NT2/D1 (cell line): ENCODE data around the gene RNF14.
"Not testable (repeated sequence)": the region's sequence is repeated elsewhere in the genome, so short reads cannot be mapped to it uniquely, and the experiment has no call there.

ENCODE experiments used
- DNase-seq: peaks from one replicate; pipeline ENCODE4 v3.0.0-alpha.2; 2011; ENCODE audit warnings: low read depth, low spot score
- H3K27me3 ChIP-seq: 2 replicates; pipeline ENCODE4 v1.6.0; 2011; ENCODE audit warnings: mild to moderate bottlenecking; ENCODE audit not compliant: insufficient read length, insufficient read depth
- H3K36me3 ChIP-seq: 2 replicates; pipeline ENCODE4 v1.6.1; 2011; ENCODE audit warnings: mild to moderate bottlenecking, low read length, mixed read lengths; ENCODE audit not compliant: insufficient read depth, insufficient read length
- H3K4me1 ChIP-seq: 2 replicates; pipeline ENCODE4 v1.5.1; 2011; ENCODE audit not compliant: insufficient read depth, insufficient read length
- H3K4me3 ChIP-seq: 2 replicates; pipeline ENCODE4 v1.5.1; 2011; ENCODE audit warnings: low read depth; ENCODE audit not compliant: insufficient read length
- H3K9ac ChIP-seq: 2 replicates; pipeline ENCODE4 v1.6.0; 2011; ENCODE audit warnings: low read depth; ENCODE audit not compliant: insufficient read length
- H3K9me3 ChIP-seq: 2 replicates; pipeline ENCODE4 v1.5.1; 2011; ENCODE audit warnings: mild to moderate bottlenecking, low read length; ENCODE audit not compliant: insufficient read depth
- SUZ12 ChIP-seq: IDR thresholded peaks from 2 replicates; pipeline ENCODE4 v1.6.1; 2011; ENCODE audit not compliant: insufficient read length, insufficient read depth; ENCODE audit errors: extremely low read depth
- YY1 ChIP-seq: IDR thresholded peaks from 2 replicates; pipeline ENCODE4 v1.6.1; 2011; ENCODE audit not compliant: insufficient read length, insufficient read depth
- ZNF274 ChIP-seq: IDR thresholded peaks from 2 replicates; pipeline ENCODE4 v1.6.1; 2011; ENCODE audit warnings: mild to moderate bottlenecking, low read depth, low read length

RNF14 gene

GRCh38 chr5:142020122-142020659, 51.3 kb downstream of the RNF14 start:
- no peaks in the 10 kb centered on the region; the same call in 1 of the 2 replicates for H3K9me3 ChIP-seq
- H3K4me3 ChIP-seq, result no peak overlapping the region
- H3K9ac ChIP-seq, result no peak overlapping the region
- TF ChIP-seq SUZ12, result no peak
- TF ChIP-seq ZNF274, result no peak
- no peak for TF ChIP-seq YY1
- no peaks in the 10 kb centered on the region for H3K27me3 ChIP-seq
- DNase-seq, result no peak
- no peaks in the 10 kb centered on the region for H3K4me1 ChIP-seq
- no peaks in the 10 kb centered on the region for H3K36me3 ChIP-seq

GRCh38 chr5:142023836-142024235, 54.9 kb downstream of the RNF14 start:
- H3K27me3 ChIP-seq, result no peaks in the 10 kb centered on the region
- no peak overlapping the region for H3K4me3 ChIP-seq
- H3K9me3 ChIP-seq, result no peaks in the 10 kb centered on the region; the same call in 1 of the 2 replicates
- H3K36me3 ChIP-seq, result no peaks in the 10 kb centered on the region
- no peak for TF ChIP-seq SUZ12
- TF ChIP-seq YY1, result no peak
- TF ChIP-seq ZNF274, result no peak
- DNase-seq, result no peak
- no peak overlapping the region for H3K9ac ChIP-seq
- no peaks in the 10 kb centered on the region for H3K4me1 ChIP-seq

GRCh38 chr5:142024771-142025304, 55.9 kb downstream of the RNF14 start:
- H3K4me3 ChIP-seq, result peak overlapping the region; percentile 24
- no peaks in the 10 kb centered on the region for H3K36me3 ChIP-seq
- TF ChIP-seq SUZ12, result no peak
- TF ChIP-seq YY1, result no peak
- no peak for TF ChIP-seq ZNF274
- H3K4me1 ChIP-seq, result no peaks in the 10 kb centered on the region
- no peaks in the 10 kb centered on the region; the same call in 1 of the 2 replicates for H3K9me3 ChIP-seq
- peak overlapping the region; percentile 61 for H3K9ac ChIP-seq
- H3K27me3 ChIP-seq, result no peaks in the 10 kb centered on the region
- DNase-seq, result peak; percentile 83

GRCh38 chr5:142025637-142026036, 56.7 kb downstream of the RNF14 start:
- Histone ChIP-seq H3K36me3 (no peaks in the 10 kb centered on the region), H3K9ac (no peak overlapping the region), H3K9me3 (no peaks in the 10 kb centered on the region), H3K27me3 (no peaks in the 10 kb centered on the region), H3K4me1 (no peaks in the 10 kb centered on the region), H3K4me3 (peak overlapping the region; percentile 24)
- TF ChIP-seq SUZ12 (no peak), ZNF274 (no peak), YY1 (no peak)
- DNase-seq, result no peak

GRCh38 chr5:142032150-142032549, 63.2 kb downstream of the RNF14 start:
- no peaks in the 10 kb centered on the region for H3K27me3 ChIP-seq
- H3K36me3 ChIP-seq, result no peaks in the 10 kb centered on the region
- no peak overlapping the region for H3K9ac ChIP-seq
- no peaks in the 10 kb centered on the region for H3K4me1 ChIP-seq
- no peak overlapping the region for H3K4me3 ChIP-seq
- H3K9me3 ChIP-seq, result no peaks in the 10 kb centered on the region
- DNase-seq, result no peak
- TF ChIP-seq ZNF274 (no peak), YY1 (no peak), SUZ12 (no peak)

GRCh38 chr5:142032747-142033631, 64.1 kb downstream of the RNF14 start:
- Histone ChIP-seq H3K4me3 (no peak overlapping the region), H3K9me3 (no peaks in the 10 kb centered on the region), H3K9ac (no peak overlapping the region), H3K4me1 (no peaks in the 10 kb centered on the region), H3K36me3 (no peaks in the 10 kb centered on the region), H3K27me3 (no peaks in the 10 kb centered on the region)
- no peak for DNase-seq
- TF ChIP-seq ZNF274 (no peak), SUZ12 (no peak), YY1 (no peak)

GRCh38 chr5:142033632-142034567, 65.0 kb downstream of the RNF14 start:
- H3K36me3 ChIP-seq, H3K27me3 ChIP-seq, H3K4me1 ChIP-seq, H3K9me3 ChIP-seq, H3K9ac ChIP-seq, H3K4me3 ChIP-seq, DNase-seq: not testable (repeated sequence)
